ENCODE measurements around the gene CREB5.

GRCh38 chr7:28873365-28873764 is 461.0 kb downstream of the CREB5 start:
- no peak for TF ChIP-seq CREB5 (CRISPR knock-in tag; IDR thresholded peaks at IDR 0.05; ENCODE audit: low read depth)
- TF ChIP-seq SNAI2 (CRISPR knock-in tag; IDR thresholded peaks at IDR 0.05), result no peak
- TF ChIP-seq, protein P1, sequence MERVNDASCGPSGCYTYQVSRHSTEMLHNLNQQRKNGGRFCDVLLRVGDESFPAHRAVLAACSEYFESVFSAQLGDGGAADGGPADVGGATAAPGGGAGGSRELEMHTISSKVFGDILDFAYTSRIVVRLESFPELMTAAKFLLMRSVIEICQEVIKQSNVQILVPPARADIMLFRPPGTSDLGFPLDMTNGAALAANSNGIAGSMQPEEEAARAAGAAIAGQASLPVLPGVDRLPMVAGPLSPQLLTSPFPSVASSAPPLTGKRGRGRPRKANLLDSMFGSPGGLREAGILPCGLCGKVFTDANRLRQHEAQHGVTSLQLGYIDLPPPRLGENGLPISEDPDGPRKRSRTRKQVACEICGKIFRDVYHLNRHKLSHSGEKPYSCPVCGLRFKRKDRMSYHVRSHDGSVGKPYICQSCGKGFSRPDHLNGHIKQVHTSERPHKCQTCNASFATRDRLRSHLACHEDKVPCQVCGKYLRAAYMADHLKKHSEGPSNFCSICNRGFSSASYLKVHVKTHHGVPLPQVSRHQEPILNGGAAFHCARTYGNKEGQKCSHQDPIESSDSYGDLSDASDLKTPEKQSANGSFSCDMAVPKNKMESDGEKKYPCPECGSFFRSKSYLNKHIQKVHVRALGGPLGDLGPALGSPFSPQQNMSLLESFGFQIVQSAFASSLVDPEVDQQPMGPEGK (CRISPR knock-in tag; IDR thresholded peaks at IDR 0.05; ENCODE audit: borderline replicate concordance), result no peak
- no peak for TF ChIP-seq RARB (CRISPR knock-in tag; IDR thresholded peaks at IDR 0.05)
- TF ChIP-seq GLIS3 (CRISPR knock-in tag; IDR thresholded peaks at IDR 0.05), result no peak
- TF ChIP-seq, protein P2, sequence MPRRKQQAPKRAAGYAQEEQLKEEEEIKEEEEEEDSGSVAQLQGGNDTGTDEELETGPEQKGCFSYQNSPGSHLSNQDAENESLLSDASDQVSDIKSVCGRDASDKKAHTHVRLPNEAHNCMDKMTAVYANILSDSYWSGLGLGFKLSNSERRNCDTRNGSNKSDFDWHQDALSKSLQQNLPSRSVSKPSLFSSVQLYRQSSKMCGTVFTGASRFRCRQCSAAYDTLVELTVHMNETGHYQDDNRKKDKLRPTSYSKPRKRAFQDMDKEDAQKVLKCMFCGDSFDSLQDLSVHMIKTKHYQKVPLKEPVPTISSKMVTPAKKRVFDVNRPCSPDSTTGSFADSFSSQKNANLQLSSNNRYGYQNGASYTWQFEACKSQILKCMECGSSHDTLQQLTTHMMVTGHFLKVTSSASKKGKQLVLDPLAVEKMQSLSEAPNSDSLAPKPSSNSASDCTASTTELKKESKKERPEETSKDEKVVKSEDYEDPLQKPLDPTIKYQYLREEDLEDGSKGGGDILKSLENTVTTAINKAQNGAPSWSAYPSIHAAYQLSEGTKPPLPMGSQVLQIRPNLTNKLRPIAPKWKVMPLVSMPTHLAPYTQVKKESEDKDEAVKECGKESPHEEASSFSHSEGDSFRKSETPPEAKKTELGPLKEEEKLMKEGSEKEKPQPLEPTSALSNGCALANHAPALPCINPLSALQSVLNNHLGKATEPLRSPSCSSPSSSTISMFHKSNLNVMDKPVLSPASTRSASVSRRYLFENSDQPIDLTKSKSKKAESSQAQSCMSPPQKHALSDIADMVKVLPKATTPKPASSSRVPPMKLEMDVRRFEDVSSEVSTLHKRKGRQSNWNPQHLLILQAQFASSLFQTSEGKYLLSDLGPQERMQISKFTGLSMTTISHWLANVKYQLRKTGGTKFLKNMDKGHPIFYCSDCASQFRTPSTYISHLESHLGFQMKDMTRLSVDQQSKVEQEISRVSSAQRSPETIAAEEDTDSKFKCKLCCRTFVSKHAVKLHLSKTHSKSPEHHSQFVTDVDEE (CRISPR knock-in tag; IDR thresholded peaks at IDR 0.05), result no peak
- no peak for TF ChIP-seq PPARA (CRISPR knock-in tag; IDR thresholded peaks at IDR 0.05; ENCODE audit: borderline replicate concordance)
- TF ChIP-seq ZNF8 (CRISPR knock-in tag; IDR thresholded peaks at IDR 0.05), result no peak
- TF ChIP-seq ISL1 (CRISPR knock-in tag; IDR thresholded peaks at IDR 0.05), result no peak
- no peak for TF ChIP-seq ZNF70 (CRISPR knock-in tag; IDR thresholded peaks at IDR 0.05)
- no peak for TF ChIP-seq ZFP30 (CRISPR knock-in tag; IDR thresholded peaks at IDR 0.05)
- no peak for TF ChIP-seq ZFP3 (CRISPR knock-in tag; IDR thresholded peaks at IDR 0.05)
- no peak for TF ChIP-seq ZC3H10 (CRISPR knock-in tag; IDR thresholded peaks at IDR 0.05)
- no peak for TF ChIP-seq ESRRG (CRISPR knock-in tag; IDR thresholded peaks at IDR 0.05)

All from SK-N-SH treated with all-trans-retinoic acid at 6 μM for 48 hours (cell line).